PC-3 (cell line): Measurements from ENCODE around the gene LRRC3B.

Experiments
- EZH2 ChIP-seq: fragments of 300-600 bp; sonication (generic); IDR thresholded peaks from one replicate; pipeline ENCODE4 v1.6.1; 2017; ENCODE audit warnings: antibody characterized with exemption, mild to moderate bottlenecking, low read length; ENCODE audit not compliant: unreplicated experiment
- EZH2phosphoT487 ChIP-seq: fragments of 300-600 bp; sonication (generic); IDR thresholded peaks from 2 replicates; pipeline ENCODE4 v1.6.1; 2018; ENCODE audit warnings: mild to moderate bottlenecking, antibody characterized with exemption, low read length, borderline replicate concordance
- TF ChIP-seq, protein P1 (sequence below): fragments of 300-600 bp; sonication (generic); conservative IDR thresholded peaks from 2 replicates; pipeline ENCODE4 v1.5.1; 2017; ENCODE audit warnings: antibody characterized with exemption, low read depth, mild to moderate bottlenecking, low read length

DNA sequence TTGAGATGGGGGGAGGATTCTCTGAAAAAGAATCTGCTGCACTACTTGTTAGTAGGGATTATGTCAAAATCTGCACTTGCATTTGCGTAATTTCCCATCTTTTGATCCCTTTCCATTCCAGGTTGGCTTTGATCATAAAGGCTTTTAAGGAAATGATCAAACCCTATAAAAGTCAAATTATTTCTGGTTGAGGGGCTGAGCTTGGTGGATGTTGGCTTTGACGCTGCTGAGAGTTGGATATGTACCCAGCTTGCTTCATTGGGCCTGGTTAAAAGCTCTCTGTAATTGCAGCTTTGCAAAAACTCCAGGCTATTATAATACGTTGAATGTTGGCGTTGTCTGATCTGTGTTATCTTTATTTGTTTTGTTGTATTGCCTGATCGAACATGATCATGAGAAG, 12.0 kb downstream of the LRRC3B start:
- TF ChIP-seq EZH2phosphoT487 (no peak), EZH2 (no peak)
- TF ChIP-seq, protein P1, sequence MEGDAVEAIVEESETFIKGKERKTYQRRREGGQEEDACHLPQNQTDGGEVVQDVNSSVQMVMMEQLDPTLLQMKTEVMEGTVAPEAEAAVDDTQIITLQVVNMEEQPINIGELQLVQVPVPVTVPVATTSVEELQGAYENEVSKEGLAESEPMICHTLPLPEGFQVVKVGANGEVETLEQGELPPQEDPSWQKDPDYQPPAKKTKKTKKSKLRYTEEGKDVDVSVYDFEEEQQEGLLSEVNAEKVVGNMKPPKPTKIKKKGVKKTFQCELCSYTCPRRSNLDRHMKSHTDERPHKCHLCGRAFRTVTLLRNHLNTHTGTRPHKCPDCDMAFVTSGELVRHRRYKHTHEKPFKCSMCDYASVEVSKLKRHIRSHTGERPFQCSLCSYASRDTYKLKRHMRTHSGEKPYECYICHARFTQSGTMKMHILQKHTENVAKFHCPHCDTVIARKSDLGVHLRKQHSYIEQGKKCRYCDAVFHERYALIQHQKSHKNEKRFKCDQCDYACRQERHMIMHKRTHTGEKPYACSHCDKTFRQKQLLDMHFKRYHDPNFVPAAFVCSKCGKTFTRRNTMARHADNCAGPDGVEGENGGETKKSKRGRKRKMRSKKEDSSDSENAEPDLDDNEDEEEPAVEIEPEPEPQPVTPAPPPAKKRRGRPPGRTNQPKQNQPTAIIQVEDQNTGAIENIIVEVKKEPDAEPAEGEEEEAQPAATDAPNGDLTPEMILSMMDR, result no peak
